Smooth muscle cell (in vitro differentiated cells): Measurements from ENCODE around the gene CD1C. TPM values are rescaled to one million over a fixed set of nuclear protein-coding genes. Genes with fewer than 3 reads are reported as not detected.

ENCODE experiments used
- DNase-seq: peaks from one replicate; lab custom pipeline; 2025; ENCODE audit not compliant: unreplicated experiment; lab: John Stamatoyannopoulos, UW
- H2AFZ ChIP-seq: fragments of 200-600 bp; sonication (generic); 2 replicates; pipeline ENCODE4 v1.6.0; 2016; ENCODE audit warnings: antibody characterized with exemption, low read depth, mild to moderate bottlenecking
- H3F3A ChIP-seq: fragments of 200-600 bp; sonication (generic); 2 replicates; pipeline ENCODE4 v1.6.0; 2017; ENCODE audit warnings: antibody characterized with exemption, low read depth
- H3K27ac ChIP-seq: fragments of 200-600 bp; sonication (generic); 2 replicates; pipeline ENCODE4 v1.5.1; 2016; ENCODE audit warnings: low read depth, mild to moderate bottlenecking
- H3K27me3 ChIP-seq: fragments of 200-600 bp; sonication (generic); 2 replicates; pipeline ENCODE4 v1.6.1; 2016; ENCODE audit warnings: low read depth, mild to moderate bottlenecking
- H3K36me3 ChIP-seq: fragments of 200-600 bp; sonication (generic); 2 replicates; pipeline ENCODE4 v1.5.1; 2016; ENCODE audit warnings: low read depth
- H3K4me1 ChIP-seq: fragments of 200-600 bp; sonication (generic); 2 replicates; pipeline ENCODE4 v1.5.1; 2016; ENCODE audit warnings: low read depth
- H3K4me2 ChIP-seq: fragments of 200-600 bp; sonication (generic); 2 replicates; pipeline ENCODE4 v1.6.0; 2016; ENCODE audit warnings: mild to moderate bottlenecking
- H3K4me3 ChIP-seq: fragments of 200-600 bp; sonication (generic); 2 replicates; pipeline ENCODE4 v1.5.1; 2016; ENCODE audit warnings: mild to moderate bottlenecking
- H3K79me2 ChIP-seq: fragments of 200-600 bp; sonication (generic); 2 replicates; pipeline ENCODE4 v1.6.0; 2016; ENCODE audit warnings: low read depth, mild to moderate bottlenecking
- H3K9ac ChIP-seq: fragments of 200-600 bp; sonication (generic); 2 replicates; pipeline ENCODE4 v1.6.0; 2016; ENCODE audit warnings: low read depth
- H3K9me3 ChIP-seq: fragments of 200-600 bp; sonication (generic); replicated peaks from 2 replicates; pipeline ENCODE4 v1.5.1; 2016; ENCODE audit warnings: low read depth
- H4K20me1 ChIP-seq: fragments of 200-600 bp; sonication (generic); 2 replicates; pipeline ENCODE4 v1.6.0; 2016; ENCODE audit warnings: low read depth
- CTCF ChIP-seq: fragments of 200-600 bp; sonication (generic); IDR thresholded peaks from 2 replicates; pipeline ENCODE4 v1.5.1; 2017; ENCODE audit warnings: borderline replicate concordance, mild to moderate bottlenecking, antibody characterized with exemption; ENCODE audit not compliant: insufficient read depth, poor library complexity, severe bottlenecking
- WGBS: methylation state at CpG from one replicate; pipeline ENCODE4 v1.1.7; 2016; ENCODE audit warnings: low lambda C conversion rate; 5-methylcytosine and 5-hydroxymethylcytosine counted together
- polyA plus RNA-seq: library from polyadenylated mRNA; unstranded; fragments of >200 nt; fragmentation: Nextera tagmentation; extraction: Ambion mirVana; gene quantifications from 2 replicates; pipeline ENCODE4 v1.2.1, GENCODE V29; 2016
- total RNA-seq: library from RNA; depleted of rRNA; stranded (reverse); fragments of >200 nt; gene quantifications from 2 replicates; pipeline ENCODE4 v1.2.3, GENCODE V29; 2014

The CD1C gene
- not detected in 2 replicates for total RNA-seq
- not detected in 2 replicates for polyA plus RNA-seq

GRCh38 chr1:158289811-158290210 is at the start of gene CD1C:
Gene CD1C, plus strand, starts transcription at chr1:158289923. Its CDS starts 142 bp downstream, at chr1:158290065.
- Histone ChIP-seq H3K36me3 (no peaks in the 10 kb centered on the region), H3K9ac (no peak within 1 kb of the TSS), H3K27me3 (no peaks in the 10 kb centered on the region), H3K9me3 (no peaks in the 10 kb centered on the region), H4K20me1 (no peaks in the 10 kb centered on the region), H3K4me2 (no peak within 1 kb of the TSS), H3K79me2 (no peaks in the 10 kb centered on the region), H3K27ac (no peak within 1 kb of the TSS), H3F3A (no peaks in the 10 kb centered on the region), H3K4me3 (no peak within 1 kb of the TSS), H2AFZ (no peak within 1 kb of the TSS), H3K4me1 (no peaks in the 10 kb centered on the region)
- no peak for DNase-seq
- TF ChIP-seq CTCF, result no peak
- WGBS, result 88% methylated on average over 4 of the region's 4 CpGs

- no peaks in the 10 kb centered on the region for H3F3A ChIP-seq
- H3K36me3 ChIP-seq, result no peaks in the 10 kb centered on the region
- H3K27ac ChIP-seq, result no peak overlapping the region
- H3K27me3 ChIP-seq, result no peaks in the 10 kb centered on the region
- no peak overlapping the region for H2AFZ ChIP-seq
- no peak overlapping the region for H3K4me2 ChIP-seq
- H3K9me3 ChIP-seq, result no peaks in the 10 kb centered on the region
- H3K4me3 ChIP-seq, result no peak overlapping the region
- no peak overlapping the region for H3K9ac ChIP-seq
- no peaks in the 10 kb centered on the region for H3K79me2 ChIP-seq
- no peak for TF ChIP-seq CTCF
- no peaks in the 10 kb centered on the region for H3K4me1 ChIP-seq
- WGBS, result 92% methylated on average over 7 of the region's 7 CpGs
- DNase-seq, result no peak
- H4K20me1 ChIP-seq, result no peaks in the 10 kb centered on the region
Observed at GRCh38 chr1:158246650-158247049, 43.1 kb upstream of the CD1C start.

- no peaks in the 10 kb centered on the region for H3K4me1 ChIP-seq
- H3K4me2 ChIP-seq, result no peak overlapping the region
- no peaks in the 10 kb centered on the region for H3K9me3 ChIP-seq
- H3K27ac ChIP-seq, result no peak overlapping the region
- TF ChIP-seq CTCF, result no peak
- H4K20me1 ChIP-seq, result no peaks in the 10 kb centered on the region
- H3K79me2 ChIP-seq, result no peaks in the 10 kb centered on the region
- no peak overlapping the region for H3K4me3 ChIP-seq
- no peak overlapping the region for H3K9ac ChIP-seq
- WGBS, result 87% methylated on average over 3 of the region's 3 CpGs
- DNase-seq, result no peak
- no peaks in the 10 kb centered on the region for H3K27me3 ChIP-seq
- no peak overlapping the region for H2AFZ ChIP-seq
- no peaks in the 10 kb centered on the region for H3F3A ChIP-seq
- no peaks in the 10 kb centered on the region for H3K36me3 ChIP-seq
Observed at GRCh38 chr1:158248118-158248517, 41.6 kb upstream of the CD1C start.

GRCh38 chr1:158248771-158249170 is 41.0 kb upstream of the CD1C start:
- H3F3A ChIP-seq, result no peaks in the 10 kb centered on the region
- H3K9ac ChIP-seq, result no peak overlapping the region
- 84% methylated on average over 2 of the region's 2 CpGs for WGBS
- no peaks in the 10 kb centered on the region for H3K9me3 ChIP-seq
- H4K20me1 ChIP-seq, result no peaks in the 10 kb centered on the region
- no peaks in the 10 kb centered on the region for H3K79me2 ChIP-seq
- H3K27ac ChIP-seq, result no peak overlapping the region
- no peaks in the 10 kb centered on the region for H3K36me3 ChIP-seq
- H3K27me3 ChIP-seq, result no peaks in the 10 kb centered on the region
- H3K4me2 ChIP-seq, result no peak overlapping the region
- H2AFZ ChIP-seq, result no peak overlapping the region
- no peaks in the 10 kb centered on the region for H3K4me1 ChIP-seq
- H3K4me3 ChIP-seq, result no peak overlapping the region
- DNase-seq, result no peak
- no peak for TF ChIP-seq CTCF
